GM21423 (cell line): Measurements from ENCODE around the gene ITPK1.

Source experiments
- ATAC-seq: cut with Tn5 transposase; IDR thresholded peaks from one replicate; pipeline ENCODE4 v1.9.1; 2021; ENCODE audit warnings: mild to moderate bottlenecking, moderate library complexity; ENCODE audit not compliant: unreplicated experiment

The ITPK1 gene

GRCh38 chr14:92974541-92975345, 141.0 kb downstream of the ITPK1 start:
- no peak for ATAC-seq

DNA sequence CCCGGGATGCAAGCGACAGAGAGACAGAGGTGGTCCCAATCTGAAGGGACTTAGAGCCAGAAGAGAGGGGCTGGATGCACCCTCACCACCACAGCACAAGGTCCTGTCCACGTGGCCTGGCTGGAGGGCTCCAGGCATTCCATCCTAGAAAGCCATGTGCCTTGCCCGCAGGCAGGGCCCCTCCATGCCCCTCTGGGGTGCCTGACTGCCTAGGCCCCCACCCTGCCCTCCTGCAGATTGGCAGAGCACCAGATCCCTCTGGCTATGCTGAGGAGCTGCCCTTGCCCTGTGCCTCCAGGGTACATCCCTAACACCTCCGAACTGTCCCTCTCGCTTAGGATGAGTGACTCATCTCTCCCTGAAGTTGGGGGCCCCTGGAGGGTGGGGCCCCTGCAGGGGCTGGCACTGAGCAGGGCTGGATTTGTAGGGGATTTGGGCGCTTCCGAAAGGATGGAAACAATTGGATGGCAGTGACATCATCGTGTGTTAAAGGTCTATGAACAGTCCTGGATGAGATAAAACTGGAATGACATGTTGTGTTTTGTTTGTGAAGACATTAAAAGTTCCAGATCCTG, 141.8 kb downstream of the ITPK1 start:
- no peak for ATAC-seq

GRCh38 chr14:92973261-92973797, 142.4 kb downstream of the ITPK1 start:
- ATAC-seq: no peak

DNA sequence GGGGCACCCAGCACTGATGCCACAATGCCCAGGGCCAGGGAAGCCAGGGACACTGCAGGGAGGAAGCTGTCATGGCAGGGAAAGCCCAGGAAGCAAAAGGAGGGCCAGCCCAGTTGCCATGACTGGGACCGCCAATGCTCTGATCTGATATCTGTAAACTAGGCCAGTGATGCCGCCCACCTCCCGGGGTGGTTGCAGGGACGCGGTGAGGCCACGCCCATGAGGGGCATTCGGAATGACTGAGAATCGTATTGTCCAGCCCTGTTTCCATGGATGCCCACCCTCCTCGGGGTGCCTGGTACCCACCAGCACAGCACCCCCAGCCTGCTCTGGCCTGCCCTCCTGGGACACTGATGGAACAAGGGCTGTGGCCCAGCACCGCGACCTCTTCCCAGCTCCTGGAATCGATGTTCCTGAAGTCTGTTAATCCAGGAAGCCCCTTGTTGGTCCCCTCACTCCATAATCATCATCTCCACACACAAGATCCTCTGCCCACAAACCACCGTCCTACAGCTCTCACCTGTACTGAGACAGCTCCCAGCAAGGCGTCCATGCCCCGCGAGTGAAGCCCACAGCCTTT, 144.0 kb downstream of the ITPK1 start:
- ATAC-seq: no peak

DNA sequence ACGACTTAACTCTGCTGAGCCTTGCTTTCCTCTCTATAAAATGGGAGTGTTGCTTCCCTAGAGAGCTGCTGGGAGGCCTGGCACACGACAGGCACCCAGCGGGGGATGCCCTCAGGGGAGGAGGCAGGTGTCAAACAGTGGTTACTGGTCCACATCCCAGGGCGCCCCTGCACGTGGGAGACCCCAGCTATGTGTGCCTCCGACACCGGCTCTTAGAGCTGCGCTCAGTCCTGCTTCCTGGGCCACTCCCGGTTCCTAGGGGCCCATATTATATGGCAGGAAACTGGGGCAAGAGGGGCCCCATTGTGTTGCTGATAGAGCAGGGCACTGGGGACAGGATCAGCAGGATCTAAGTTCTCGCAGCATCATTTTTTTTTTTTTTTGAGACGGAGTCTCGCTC, 145.5 kb downstream of the ITPK1 start:
- no peak for ATAC-seq

GRCh38 chr14:92969871-92970270, 145.9 kb downstream of the ITPK1 start:
- no peak for ATAC-seq

DNA sequence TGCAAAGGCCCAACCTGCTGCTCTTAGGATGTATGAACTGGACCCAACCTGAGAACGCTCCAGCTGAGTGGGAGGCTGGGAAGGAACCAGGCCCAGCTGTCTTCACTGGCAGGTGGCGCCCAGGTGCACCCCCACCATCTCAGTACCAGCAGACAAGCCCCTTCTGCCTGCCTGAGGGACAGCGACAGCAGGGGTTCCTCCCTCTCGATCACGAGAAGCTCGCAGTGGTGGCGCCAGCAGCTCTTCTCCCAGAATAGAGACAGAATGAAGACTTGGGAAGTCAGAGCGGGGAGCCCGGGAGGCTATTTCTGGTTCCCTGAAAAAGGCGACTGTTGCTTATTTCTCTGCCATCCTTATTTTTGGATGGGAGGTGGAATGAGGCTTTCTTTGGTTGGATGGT, 146.3 kb downstream of the ITPK1 start:
- no peak for ATAC-seq

- no peak for ATAC-seq
These were observed 147.3 kb downstream of the ITPK1 start for GRCh38 chr14:92968291-92969020.

- no peak for ATAC-seq
These were observed 148.3 kb downstream of the ITPK1 start for GRCh38 chr14:92967346-92967926.

DNA sequence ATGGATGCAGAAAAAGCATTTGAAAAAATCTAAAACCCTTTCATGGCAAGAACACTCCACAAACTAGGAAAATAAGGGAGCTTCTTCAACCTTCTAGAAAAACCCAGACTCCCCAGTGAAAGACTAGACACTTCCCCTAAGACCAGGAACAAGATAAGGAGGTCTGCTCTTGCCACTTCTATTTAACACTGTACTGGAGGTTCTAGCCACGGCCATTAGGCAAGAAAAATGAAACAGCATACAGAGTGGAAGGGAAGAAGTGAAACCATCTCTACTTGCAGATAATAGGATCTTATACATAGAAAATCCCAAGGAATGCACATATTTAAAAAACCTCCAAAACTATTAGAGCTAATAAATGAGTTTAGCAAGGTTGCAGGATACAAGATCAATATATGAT, 150.4 kb downstream of the ITPK1 start:
- ATAC-seq: no peak

GRCh38 chr14:92964124-92965109, 151.3 kb downstream of the ITPK1 start:
- peak; percentile 51 for ATAC-seq

GRCh38 chr14:92963301-92964123, 152.2 kb downstream of the ITPK1 start:
- no peak for ATAC-seq

DNA sequence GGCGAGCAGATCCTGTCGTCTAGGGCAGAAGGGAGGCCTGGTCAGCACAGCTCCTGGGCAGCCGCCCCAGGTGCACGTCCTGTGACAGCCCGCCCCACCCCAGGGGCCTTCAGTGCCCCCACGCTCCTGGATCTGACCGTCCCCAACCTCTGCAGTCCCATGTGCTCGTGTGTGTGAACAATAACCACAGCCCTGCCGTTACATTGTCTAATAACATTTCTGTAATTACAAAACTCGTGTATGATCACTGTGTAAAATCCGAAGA, 153.0 kb downstream of the ITPK1 start:
- no peak for ATAC-seq

GRCh38 chr14:92962031-92962830, 153.5 kb downstream of the ITPK1 start:
- ATAC-seq: no peak

GRCh38 chr14:92961567-92961855, 154.2 kb downstream of the ITPK1 start:
- no peak for ATAC-seq

DNA sequence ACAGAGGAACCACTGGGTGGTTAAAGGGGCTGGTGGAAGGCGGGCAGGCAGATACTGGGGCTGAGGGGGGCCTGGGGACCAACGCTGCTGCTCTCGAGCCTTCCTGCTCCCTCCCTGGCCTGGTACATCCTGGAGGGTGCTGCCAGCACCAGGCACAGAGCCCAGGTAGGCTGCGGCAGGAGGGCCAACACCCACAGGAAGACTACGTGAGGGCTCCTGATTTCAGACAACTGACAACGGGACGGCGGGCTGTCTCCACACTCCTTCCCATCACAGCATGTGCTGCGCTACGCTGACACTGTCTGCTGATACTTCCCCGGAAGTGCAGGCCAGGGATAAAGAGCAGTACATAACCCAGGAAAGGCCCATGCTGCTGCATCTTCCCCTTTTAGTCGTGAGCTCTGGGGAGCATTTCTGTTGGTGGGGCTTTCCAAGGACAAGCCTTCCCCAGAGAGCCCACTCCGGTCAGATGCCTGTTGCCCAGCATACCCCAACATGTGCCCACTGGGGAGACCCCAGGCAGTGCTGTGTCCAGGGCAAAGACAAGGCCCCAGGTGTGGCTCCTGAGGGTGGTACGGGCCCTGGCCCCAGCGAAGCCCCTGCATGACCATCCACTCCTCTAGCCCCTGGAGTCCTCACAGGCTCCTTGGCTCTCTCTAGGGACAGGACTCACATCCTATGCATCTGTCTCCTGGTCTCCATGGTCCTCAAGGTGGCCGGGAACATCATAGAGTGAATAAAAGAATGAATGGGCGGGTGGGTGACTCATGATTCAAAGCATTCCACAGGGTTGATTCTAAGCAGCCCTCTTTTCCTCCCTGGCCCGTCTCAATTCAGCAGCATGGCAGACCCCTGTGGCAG, 154.8 kb downstream of the ITPK1 start:
- no peak for ATAC-seq

- no peak for ATAC-seq
These were observed 155.7 kb downstream of the ITPK1 start for GRCh38 chr14:92959761-92960680.
